ENCODE data around the gene DPYSL4.
A peak's percentile ranks its signal among the peaks of the same experiment; 100 is the strongest.

Gene DPYSL4

DNA sequence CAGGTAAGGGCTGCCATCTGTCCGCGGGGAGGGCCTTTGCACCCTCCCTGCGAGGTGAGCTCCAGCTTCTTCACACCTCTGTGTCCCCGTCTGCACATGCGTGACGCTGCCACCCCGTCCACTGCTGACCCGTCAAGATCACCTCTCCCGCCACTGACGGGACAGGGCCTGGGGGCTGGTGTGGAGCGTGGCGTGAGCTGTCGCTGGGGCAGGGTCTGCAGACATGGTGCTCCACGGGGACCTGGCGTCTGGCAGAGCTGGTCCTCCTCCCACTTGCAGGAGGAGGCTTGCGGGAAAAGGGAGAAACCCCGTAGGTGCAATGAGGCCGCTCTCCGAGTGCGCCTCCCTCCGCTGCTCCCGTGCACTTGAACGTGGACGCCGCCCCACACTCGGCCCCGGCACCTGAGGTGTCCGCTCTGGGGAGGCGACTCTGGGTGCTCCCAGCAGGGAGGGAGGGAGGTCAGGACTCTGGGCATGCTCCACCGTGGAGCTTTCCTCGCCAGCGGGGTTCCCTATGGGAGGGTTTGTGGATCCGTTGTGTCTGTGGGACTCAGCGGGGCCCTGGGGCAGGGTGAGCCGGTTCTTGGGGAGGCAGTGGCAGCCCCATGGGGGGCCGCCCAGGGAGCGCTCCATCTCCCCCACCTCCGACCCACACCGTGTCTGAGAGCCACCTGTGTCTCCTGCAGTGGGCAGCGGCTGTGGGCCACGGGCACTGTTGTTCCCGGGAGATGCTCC lies 17.6 kb upstream of the DPYSL4 start:
- no peaks in the 10 kb centered on the region; a peak in 1 of 22 replicates for H3K9me3 ChIP-seq (replicated peaks in 1 of 11)
- no peaks in the 10 kb centered on the region for H3K36me3 ChIP-seq
- peaks cover 48 to 85% (median 73%) of the 10 kb centered on the region in 10 experiments for H3K4me1 ChIP-seq
- no peak overlapping the region for H3K27ac ChIP-seq
- peak overlapping the region in 8 of 11 experiments; percentile 74 to 97 (median 86); a peak in 15 of 22 replicates for H3K4me2 ChIP-seq
- H3K4me3 ChIP-seq = no peak overlapping the region
- H4K20me1 ChIP-seq = peaks cover 0 to 37% (median 16%) of the 10 kb centered on the region in 11 experiments; a peak in 17 of 22 replicates
- TF ChIP-seq Cebpa-rat (IDR thresholded peaks at IDR 0.05) = no peak
- H3K9ac ChIP-seq = no peak overlapping the region
- H3K27me3 ChIP-seq = peaks cover 0 to 50% (median 11%) of the 10 kb centered on the region in 11 experiments; a peak in 15 of 22 replicates

DNA sequence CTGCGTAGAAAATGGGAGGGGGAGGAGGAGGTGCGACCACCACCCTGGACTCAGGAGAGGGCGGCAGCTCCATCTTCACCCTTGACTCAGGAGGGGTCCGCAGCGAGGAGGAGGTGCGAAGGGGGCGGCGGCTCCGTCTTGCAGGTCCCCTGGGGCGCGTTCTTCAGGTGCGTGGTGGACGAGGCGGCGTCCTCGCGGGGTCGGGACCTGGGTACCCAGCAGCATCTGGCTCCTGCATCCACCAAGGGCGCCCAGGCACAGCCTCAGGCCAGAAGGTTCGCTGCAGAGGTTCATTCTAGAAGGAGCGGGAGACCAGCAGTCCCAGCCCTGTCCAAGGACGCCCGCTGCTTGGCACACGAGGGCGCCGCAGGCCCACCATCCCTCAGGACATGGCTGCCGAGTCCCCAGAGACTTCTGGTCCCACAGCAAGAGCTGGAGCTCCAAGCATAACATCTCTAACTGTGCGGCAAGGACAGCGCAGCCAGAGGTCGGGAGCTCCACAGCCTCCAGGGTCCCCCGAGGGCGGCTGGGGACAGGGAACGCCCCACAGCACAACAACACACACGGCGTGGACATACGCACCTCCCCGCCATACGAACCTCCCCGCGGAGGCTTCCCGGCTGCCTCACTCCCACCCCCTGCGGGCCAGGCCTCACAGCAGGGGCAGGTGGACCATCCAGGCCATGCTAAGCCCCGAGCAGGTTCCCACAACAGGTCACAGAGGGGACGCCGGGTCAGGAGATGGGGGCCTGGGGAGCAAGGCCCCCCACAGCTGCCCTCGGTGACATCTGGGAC lies 16.8 kb upstream of the DPYSL4 start:
- peaks cover 0 to 42% (median 11%) of the 10 kb centered on the region in 11 experiments; a peak in 14 of 22 replicates for H3K27me3 ChIP-seq
- peak overlapping the region in 3 of 11 experiments; percentile 29 to 35 (median 31); a peak in 2 of 22 replicates for H3K9ac ChIP-seq
- H3K4me3 ChIP-seq = peak overlapping the region in 1 of 10 experiments; percentile 11; a peak in 1 of 20 replicates
- H3K4me2 ChIP-seq = peak overlapping the region; percentile 26 to 97 (median 77); a peak in 20 of 22 replicates
- peaks cover 0 to 30% (median 16%) of the 10 kb centered on the region in 11 experiments; a peak in 17 of 22 replicates for H4K20me1 ChIP-seq
- peak overlapping the region in 2 of 11 experiments; percentile 9 to 10; a peak in 3 of 22 replicates for H3K27ac ChIP-seq
- no peaks in the 10 kb centered on the region; a peak in 1 of 22 replicates for H3K9me3 ChIP-seq (replicated peaks in 1 of 11)
- H3K4me1 ChIP-seq = peaks cover 40 to 77% (median 65%) of the 10 kb centered on the region in 10 experiments
- no peaks in the 10 kb centered on the region for H3K36me3 ChIP-seq
- no peak for TF ChIP-seq Cebpa-rat (IDR thresholded peaks at IDR 0.05)

GRCh38 chr10:132170561-132171361 lies 16.0 kb upstream of the DPYSL4 start:
- Histone ChIP-seq H3K9me3 (replicated peaks in 1 of 11) (no peaks in the 10 kb centered on the region; a peak in 1 of 22 replicates), H4K20me1 (peaks cover 0 to 34% (median 16%) of the 10 kb centered on the region in 11 experiments; a peak in 17 of 22 replicates), H3K27ac (peak overlapping the region in 2 of 11 experiments; percentile 9 to 10; a peak in 3 of 22 replicates), H3K4me3 (peak overlapping the region in 1 of 10 experiments; percentile 11; a peak in 2 of 20 replicates), H3K36me3 (no peaks in the 10 kb centered on the region), H3K4me2 (peak overlapping the region in 10 of 11 experiments; percentile 35 to 97 (median 80); a peak in 21 of 22 replicates), H3K9ac (peak overlapping the region in 3 of 11 experiments; percentile 29 to 35 (median 31); a peak in 2 of 22 replicates), H3K4me1 (peaks cover 36 to 76% (median 61%) of the 10 kb centered on the region in 10 experiments), H3K27me3 (peaks cover under 1 to 42% (median 11%) of the 10 kb centered on the region in 11 experiments; a peak in 16 of 22 replicates)
- peak in 1 of 11 experiments; percentile 10; a peak in 1 of 22 replicates for TF ChIP-seq Cebpa-rat (IDR thresholded peaks at IDR 0.05)

DNA sequence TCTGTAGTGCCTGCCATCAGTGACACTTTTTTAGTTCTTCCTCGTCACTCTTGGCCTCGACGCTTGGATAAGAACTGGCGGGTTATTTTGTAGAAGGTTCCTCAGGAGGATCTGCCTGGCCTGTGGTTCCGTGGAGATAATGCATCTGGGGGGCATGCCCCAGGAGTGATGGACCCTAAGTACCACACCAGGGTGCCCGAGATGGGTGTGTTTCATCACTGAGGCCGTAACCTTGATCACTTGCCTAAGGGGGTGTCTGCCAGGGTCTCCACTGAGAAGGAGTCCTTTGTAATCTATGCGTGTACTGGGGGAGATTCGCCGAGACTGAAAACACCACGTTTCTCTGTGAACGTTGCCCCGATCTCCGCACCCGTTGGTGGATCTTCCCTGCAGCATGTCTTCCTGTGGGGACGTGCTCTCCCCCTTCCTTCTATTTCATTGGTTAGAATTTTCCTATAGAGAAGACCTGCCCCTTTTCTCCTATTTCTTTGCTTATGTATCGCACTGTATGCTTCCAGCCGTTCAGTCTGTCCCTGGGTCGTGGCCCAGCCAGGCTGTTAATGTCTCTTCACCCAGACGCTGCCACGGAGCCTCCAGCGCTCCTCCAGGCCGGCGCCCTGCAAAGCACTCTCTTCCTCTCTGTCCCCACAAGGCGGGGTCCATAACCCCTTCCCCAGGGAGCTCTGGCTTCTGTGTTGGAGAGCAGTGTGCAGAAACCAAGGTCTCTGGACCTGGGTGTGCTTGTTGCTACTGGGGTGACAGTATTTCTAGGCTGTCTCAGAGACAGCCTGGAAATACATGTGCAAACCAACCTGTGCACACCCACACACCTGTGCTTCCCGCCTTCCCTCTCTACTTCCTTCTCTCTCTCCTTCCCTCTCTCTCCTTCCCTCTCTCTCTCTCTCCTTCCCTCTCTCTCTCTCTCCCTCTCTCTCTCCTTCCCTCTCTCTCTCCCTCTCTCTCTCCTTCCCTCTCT lies 14.4 kb upstream of the DPYSL4 start:
- H3K4me1 ChIP-seq = peaks cover 22 to 70% (median 52%) of the 10 kb centered on the region in 10 experiments; a peak in 19 of 20 replicates
- H3K27me3 ChIP-seq = peaks cover 5 to 52% (median 25%) of the 10 kb centered on the region in 11 experiments; a peak in 20 of 22 replicates
- H3K9me3 ChIP-seq (replicated peaks in 1 of 11) = no peaks in the 10 kb centered on the region; a peak in 1 of 22 replicates
- 0 out of 22 replicates have a peak overlapping the region, but pooled peaks of 1 of the 11 experiments have one; percentile 18 for H3K27ac ChIP-seq
- no peaks in the 10 kb centered on the region for H3K36me3 ChIP-seq
- peak overlapping the region in 2 of 11 experiments; percentile 8 to 15; a peak in 1 of 22 replicates for H3K9ac ChIP-seq
- H3K4me3 ChIP-seq = no peak overlapping the region
- TF ChIP-seq Cebpa-rat (IDR thresholded peaks at IDR 0.05) = no peak
- peak overlapping the region in 9 of 11 experiments; percentile 35 to 97 (median 83); a peak in 19 of 22 replicates for H3K4me2 ChIP-seq
- peaks cover 0 to 44% (median 21%) of the 10 kb centered on the region in 11 experiments; a peak in 17 of 22 replicates for H4K20me1 ChIP-seq

DNA sequence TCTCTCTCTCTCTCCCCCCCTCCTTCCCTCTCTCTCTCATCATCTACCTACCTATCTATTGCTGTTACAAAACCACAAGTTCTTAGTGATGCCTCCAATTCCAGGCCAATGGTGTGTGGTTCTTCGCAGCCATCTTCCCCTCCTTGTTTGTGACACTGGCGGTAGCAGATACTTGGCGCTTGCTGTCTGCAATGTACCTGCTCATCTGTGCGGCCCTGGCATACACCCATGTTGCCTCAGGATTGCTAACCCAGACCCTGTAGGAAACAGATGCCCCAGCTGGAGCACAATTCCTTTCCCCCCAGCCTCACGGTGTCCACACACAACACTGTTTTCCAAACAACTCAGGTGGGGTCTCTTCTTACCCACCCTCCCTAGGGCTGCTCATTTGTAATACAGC lies 13.6 kb upstream of the DPYSL4 start:
- Histone ChIP-seq H3K9ac (no peak overlapping the region), H3K27me3 (peaks cover 5 to 52% (median 25%) of the 10 kb centered on the region in 11 experiments; a peak in 20 of 22 replicates), H3K36me3 (no peaks in the 10 kb centered on the region)

DNA sequence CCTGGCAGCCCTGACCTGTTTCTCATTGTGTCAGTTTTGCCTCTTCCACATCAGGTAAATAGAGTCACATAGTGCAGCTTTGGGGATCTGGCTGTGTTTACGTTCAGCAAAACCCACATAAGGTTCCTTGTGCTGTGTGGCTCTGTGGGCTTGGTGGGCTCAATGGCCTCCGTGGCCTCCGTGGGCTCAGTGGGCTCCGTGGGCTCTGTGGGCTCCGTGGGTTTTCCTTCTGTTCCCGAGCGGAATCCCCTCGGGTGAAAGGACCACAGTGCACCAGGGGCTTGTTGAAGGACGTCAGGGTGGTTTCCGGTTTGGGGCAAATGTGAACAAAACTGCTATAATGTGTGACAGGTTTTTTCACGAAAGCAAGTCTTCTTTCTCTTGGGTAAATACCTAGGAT lies 12.5 kb upstream of the DPYSL4 start:
- Histone ChIP-seq H3K9me3 (replicated peaks in 1 of 11) (no peaks in the 10 kb centered on the region; a peak in 1 of 22 replicates), H3K4me1 (peaks cover 22 to 54% (median 47%) of the 10 kb centered on the region in 10 experiments; a peak in 19 of 20 replicates), H3K9ac (no peak overlapping the region), H3K36me3 (no peaks in the 10 kb centered on the region), H3K27ac (no peak overlapping the region), H3K4me2 (no peak overlapping the region), H3K4me3 (no peak overlapping the region), H3K27me3 (peaks cover 5 to 52% (median 25%) of the 10 kb centered on the region in 11 experiments; a peak in 20 of 22 replicates), H4K20me1 (peaks cover 0 to 36% (median 21%) of the 10 kb centered on the region in 11 experiments; a peak in 17 of 22 replicates)
- TF ChIP-seq Cebpa-rat (IDR thresholded peaks at IDR 0.05) = no peak

More for the DNA sequence above, 13.6 kb upstream of the DPYSL4 start:
- H3K4me1 ChIP-seq = peaks cover 22 to 64% (median 50%) of the 10 kb centered on the region in 10 experiments; a peak in 19 of 20 replicates
- no peak overlapping the region for H3K4me2 ChIP-seq
- no peaks in the 10 kb centered on the region; a peak in 1 of 22 replicates for H3K9me3 ChIP-seq (replicated peaks in 1 of 11)
- H4K20me1 ChIP-seq = peaks cover 0 to 44% (median 21%) of the 10 kb centered on the region in 11 experiments; a peak in 17 of 22 replicates
- TF ChIP-seq Cebpa-rat (IDR thresholded peaks at IDR 0.05) = no peak
- H3K27ac ChIP-seq = no peak overlapping the region
- H3K4me3 ChIP-seq = no peak overlapping the region

DNA sequence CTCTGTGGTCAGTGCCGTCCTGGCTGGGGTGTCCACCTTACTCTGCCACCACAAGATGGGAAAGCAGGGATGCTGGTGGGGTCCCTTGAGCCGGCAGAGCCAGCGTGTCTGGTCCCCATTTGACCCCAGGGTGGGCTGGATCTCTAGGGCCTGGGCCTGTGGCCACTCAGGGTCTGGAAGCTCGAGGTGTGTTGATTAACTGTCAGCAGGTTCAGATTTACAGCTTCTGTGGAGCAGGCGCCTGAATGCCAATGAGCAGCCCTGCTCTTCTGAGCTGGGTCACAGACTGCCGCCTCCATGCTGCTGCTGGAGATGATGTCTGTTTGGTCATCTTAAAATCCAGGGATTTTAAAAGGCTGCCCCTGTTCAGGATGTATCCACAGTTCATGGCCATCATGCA lies 11.3 kb upstream of the DPYSL4 start:
- H3K4me3 ChIP-seq = no peak overlapping the region
- no peaks in the 10 kb centered on the region for H3K36me3 ChIP-seq
- H3K9me3 ChIP-seq (replicated peaks in 1 of 11) = no peaks in the 10 kb centered on the region; a peak in 1 of 22 replicates
- peaks cover 0 to 26% (median 18%) of the 10 kb centered on the region in 11 experiments; a peak in 17 of 22 replicates for H4K20me1 ChIP-seq
- H3K27ac ChIP-seq = no peak overlapping the region
- no peak overlapping the region for H3K9ac ChIP-seq
- no peak for TF ChIP-seq Cebpa-rat (IDR thresholded peaks at IDR 0.05)
- H3K4me1 ChIP-seq = peaks cover 15 to 51% (median 42%) of the 10 kb centered on the region in 10 experiments; a peak in 19 of 20 replicates
- H3K4me2 ChIP-seq = peak overlapping the region in 7 of 11 experiments; percentile 23 to 67 (median 59); a peak in 9 of 22 replicates
- peaks cover 5 to 45% (median 25%) of the 10 kb centered on the region in 11 experiments; a peak in 20 of 22 replicates for H3K27me3 ChIP-seq

Measured in BLaER1 treated with 17β-estradiol and CSF1 and Interleukin-3, amounts not matched to agents 10 nM and 100 nM (cell line).